ENCODE measurements around the gene DNAI7.

The DNAI7 gene

GRCh38 chr12:25110260-25110659 is 84.7 kb downstream of the DNAI7 start:
- intact Hi-C loops (cut with DNase I), result no loop called here
- DNase-seq, result no peak

- intact Hi-C loops (cut with DNase I), result no loop called here
- no peak for DNase-seq
These were observed 87.0 kb downstream of the DNAI7 start for GRCh38 chr12:25107920-25108319.

GRCh38 chr12:25106818-25107217 is 88.1 kb downstream of the DNAI7 start:
- DNase-seq, result no peak
- intact Hi-C loops (cut with DNase I), result no loop called here

GRCh38 chr12:25102402-25102801 is 92.6 kb downstream of the DNAI7 start:
- intact Hi-C loops (cut with DNase I), result no loop called here
- DNase-seq, result no peak

GRCh38 chr12:25101092-25101445 is 93.9 kb downstream of the DNAI7 start:
- intact Hi-C loops (cut with DNase I), result no loop called here
- no peak for DNase-seq

GRCh38 chr12:25100194-25101091 is 94.5 kb downstream of the DNAI7 start:
- no peak for DNase-seq
- intact Hi-C loops (cut with DNase I), result no loop called here

- intact Hi-C loops (cut with DNase I), result no loop called here
- DNase-seq, result no peak
These were observed 96.0 kb downstream of the DNAI7 start for GRCh38 chr12:25099010-25099409.

- no peak for DNase-seq
- intact Hi-C loops (cut with DNase I), result no loop called here
These were observed 105.2 kb downstream of the DNAI7 start for GRCh38 chr12:25089738-25090137.

GRCh38 chr12:25087596-25087995 is 107.4 kb downstream of the DNAI7 start:
- no peak for DNase-seq
- intact Hi-C loops (cut with DNase I), result no loop called here

GRCh38 chr12:25084816-25085215 is 110.1 kb downstream of the DNAI7 start:
- intact Hi-C loops (cut with DNase I), result no loop called here
- no peak for DNase-seq

GRCh38 chr12:25083211-25083610 is 111.7 kb downstream of the DNAI7 start:
- DNase-seq, result no peak
- intact Hi-C loops (cut with DNase I), result no loop called here

- no peak for DNase-seq
- intact Hi-C loops (cut with DNase I), result no loop called here
These were observed 112.3 kb downstream of the DNAI7 start for GRCh38 chr12:25082628-25083027.

GRCh38 chr12:25079393-25079792 is 115.6 kb downstream of the DNAI7 start:
- DNase-seq, result no peak
- intact Hi-C loops (cut with DNase I), result no loop called here

- intact Hi-C loops (cut with DNase I), result no loop called here
- DNase-seq, result no peak
These were observed 120.0 kb downstream of the DNAI7 start for GRCh38 chr12:25074954-25075353.

- DNase-seq, result no peak
- intact Hi-C loops (cut with DNase I), result no loop called here
These were observed 120.8 kb downstream of the DNAI7 start for GRCh38 chr12:25074113-25074512.

- no peak for DNase-seq
- intact Hi-C loops (cut with DNase I), result no loop called here
These were observed 121.9 kb downstream of the DNAI7 start for GRCh38 chr12:25072906-25073650.

- intact Hi-C loops (cut with DNase I), result no loop called here
- DNase-seq, result no peak
These were observed 123.6 kb downstream of the DNAI7 start for GRCh38 chr12:25071366-25071765.

- DNase-seq, result no peak
These were observed 125.7 kb downstream of the DNAI7 start for GRCh38 chr12:25069224-25069623.

GRCh38 chr12:25065035-25065434 is 129.9 kb downstream of the DNAI7 start:
- DNase-seq, result no peak
- intact Hi-C loops (cut with DNase I), result no loop called here

More at GRCh38 chr12:25069224-25069623, 125.7 kb downstream of the DNAI7 start:
- intact Hi-C loops (cut with DNase I), result no loop called here

GRCh38 chr12:25063873-25064628 is 130.9 kb downstream of the DNAI7 start:
- intact Hi-C loops (cut with DNase I), result no loop called here
- no peak for DNase-seq
